ENCODE results near the gene OR2T11.
A peak's percentile ranks its signal among the peaks of the same experiment; 100 is the strongest.
"Not testable (repeated sequence)": the region's sequence is repeated elsewhere in the genome, so short reads cannot be mapped to it uniquely, and the experiment has no call there.

Gene OR2T11

GRCh38 chr1:248634991-248635390 lies at the start of gene OR2T11:
OR2T11 (minus strand) TSS chr1:248635091; CDS start chr1:248627128, 7,963 bp downstream.
- not testable (repeated sequence) for DNase-seq

- DNase-seq, result no peak
Observed at GRCh38 chr1:248681651-248682050, 46.8 kb upstream of the OR2T11 start.

GRCh38 chr1:248670003-248670402 lies 35.1 kb upstream of the OR2T11 start:
- no peak for DNase-seq

- not testable (repeated sequence) for DNase-seq
Observed at GRCh38 chr1:248663453-248664328, 28.8 kb upstream of the OR2T11 start.

- DNase-seq, result not testable (repeated sequence)
Observed at GRCh38 chr1:248656797-248657196, 21.9 kb upstream of the OR2T11 start.

- DNase-seq, result not testable (repeated sequence)
Observed at GRCh38 chr1:248655354-248655753, 20.5 kb upstream of the OR2T11 start, which contains the start of gene OR2T27. OR2T27 (minus strand) TSS chr1:248655528; CDS start chr1:248650884, 4,644 bp downstream.

- DNase-seq, result not testable (repeated sequence)
Observed at GRCh38 chr1:248648770-248649536, 14.1 kb upstream of the OR2T11 start.

- DNase-seq, result not testable (repeated sequence)
Observed at GRCh38 chr1:248645178-248645577, 10.3 kb upstream of the OR2T11 start, which contains the start of gene OR2T35. OR2T35 (minus strand) TSS chr1:248645278; CDS start chr1:248639258, 6,020 bp downstream.

GRCh38 chr1:248642971-248643651 lies 8.2 kb upstream of the OR2T11 start:
- DNase-seq, result not testable (repeated sequence)

- not testable (repeated sequence) for DNase-seq
Observed at GRCh38 chr1:248641583-248641982, 6.7 kb upstream of the OR2T11 start.

GRCh38 chr1:248640906-248641305 lies 6.0 kb upstream of the OR2T11 start:
- not testable (repeated sequence) for DNase-seq

GRCh38 chr1:248639652-248640051 lies 4.8 kb upstream of the OR2T11 start:
- DNase-seq, result not testable (repeated sequence)

- DNase-seq, result not testable (repeated sequence)
Observed at GRCh38 chr1:248636612-248637011, 1.7 kb upstream of the OR2T11 start.

GRCh38 chr1:248631354-248632008 lies 3.4 kb downstream of the OR2T11 start:
- no peak for DNase-seq

GRCh38 chr1:248630551-248630950 lies 4.3 kb downstream of the OR2T11 start:
- DNase-seq, result no peak

- DNase-seq, result no peak
Observed at GRCh38 chr1:248627971-248628844, 6.7 kb downstream of the OR2T11 start.

- no peak for DNase-seq
Observed at GRCh38 chr1:248625971-248626370, 8.9 kb downstream of the OR2T11 start.

GRCh38 chr1:248625166-248625565 lies 9.7 kb downstream of the OR2T11 start:
- no peak for DNase-seq

GRCh38 chr1:248622570-248623001 lies 12.3 kb downstream of the OR2T11 start:
- peak; percentile 39 for DNase-seq

- DNase-seq, result no peak
Observed at GRCh38 chr1:248621770-248622169, 13.1 kb downstream of the OR2T11 start.

GRCh38 chr1:248618878-248619277 lies 16.0 kb downstream of the OR2T11 start:
- DNase-seq, result peak; percentile 1

Measured in NCI-H2029 treated with DMSO at 0.1 percent for 48 hours (cell line).